Measurements from ENCODE around the gene ICOS. TPM values are rescaled to one million over a fixed set of nuclear protein-coding genes. Genes with fewer than 3 reads are reported as not detected.

ICOS gene
- total and polyA plus RNA-seq, 2 of the 4 experiments (the other 2 are of a cell fraction) = not detected

GRCh38 chr2:203904022-203904421, 32.5 kb upstream of the ICOS start:
- POLR2A ChIA-PET (ENCODE audit: unreplicated experiment) = no interaction called here
- Histone ChIP-seq H2BK20ac (ENCODE audit: low read depth, low read length) (no peak overlapping the region), H4K8ac (ENCODE audit: low read depth in 2 of 2, low read length in 2 of 2) (no peak overlapping the region), H3K4me1 (ENCODE audit: control insufficient read depth, insufficient read depth, low read length) (peaks cover 3% of the 10 kb centered on the region; the same call in 1 of the 2 replicates), H3K27me3 (ENCODE audit: control insufficient read depth, insufficient read depth, low read length) (peaks cover 6% of the 10 kb centered on the region; the same call in 1 of the 2 replicates), H2BK5ac (ENCODE audit: low read depth, low read length, poor library complexity, severe bottlenecking) (no peak overlapping the region), H3K4ac (ENCODE audit: low read depth, low read length) (no peak overlapping the region), H4K91ac (ENCODE audit: insufficient read depth, low read depth, low read length) (no peak overlapping the region), H3K18ac (ENCODE audit: low read depth, low read length) (no peak overlapping the region), H3K36me3 (ENCODE audit: control insufficient read depth, insufficient read depth, low read length) (no peaks in the 10 kb centered on the region), H3K4me3 (ENCODE audit: insufficient read depth, low read depth, low read length) (no peak overlapping the region), H3K23ac (ENCODE audit: low read depth, low read length) (no peak overlapping the region), H2AK5ac (ENCODE audit: low read depth, low read length) (no peak overlapping the region), H4K5ac (ENCODE audit: low read depth, low read length) (no peak overlapping the region), H4K20me1 (ENCODE audit: insufficient read depth, low read length) (no peaks in the 10 kb centered on the region), H3K79me1 (ENCODE audit: low read depth in 1 of 2, low read length in 2 of 2) (no peaks in the 10 kb centered on the region), H3K56ac (ENCODE audit: extremely low read depth, insufficient read depth, low read length) (no peak overlapping the region), H3K9me1 (ENCODE audit: insufficient read depth, low read length) (no peaks in the 10 kb centered on the region), H2BK15ac (ENCODE audit: low read depth, low read length) (no peak overlapping the region), H3K4me2 (ENCODE audit: low read depth, low read length) (no peak overlapping the region), H3K14ac (replicated peaks; ENCODE audit: low read depth, low read length) (no peak overlapping the region), H3K9me3 (ENCODE audit: control insufficient read depth, insufficient read depth, low read length) (0 out of 2 replicates have a peak, but pooled peaks cover 3% of the 10 kb centered on the region), H3K27ac (ENCODE audit: insufficient read depth, low read length) (no peak overlapping the region), H2AK9ac (replicated peaks; ENCODE audit: low read depth, low read length, poor library complexity) (no peak overlapping the region), H2BK120ac (ENCODE audit: low read depth, low read length) (no peak overlapping the region), H3K9ac (ENCODE audit: low read depth, low read length) (no peak overlapping the region), H2AFZ (replicated peaks; ENCODE audit: low read length, poor library complexity) (no peak overlapping the region)
- CTCF ChIA-PET = no interaction called here
- DNase-seq (no peak), ATAC-seq (ENCODE audit: low read depth) (no peak)
- BruUV-seq (replicated peaks) = no TSS peak
- intact Hi-C loops (cut with micrococcal nuclease) = no loop called here
- TF ChIP-seq CEBPB (IDR thresholded peaks at IDR 0.05; ENCODE audit: low read depth, low read length) (no peak), BHLHE40 (IDR thresholded peaks at IDR 0.05; ENCODE audit: low read depth, low read length) (no peak), CHD1 (IDR thresholded peaks at IDR 0.05; ENCODE audit: low read depth, low read length) (no peak)
- in situ Hi-C loops (cut with MboI; ENCODE audit: low sequenced_read_pairs) = loop anchor here (25.0 kb wide), 1 partner anchor 1317 kb away; no protein-coding TSS in a partner anchor
- dilution Hi-C loops (cut with HindIII; ENCODE audit: low sequenced_read_pairs, unreplicated experiment) = no loop called here
- WGBS, 2 experiments (ENCODE audit: extremely low coverage in 2 of 2, insufficient read length in 1 of 2) = 95% methylated on average over 3 of the region's 4 CpGs; no CpG with 5 or more reads in 1 of the 2 experiments

Measured in IMR-90 (cell line).